Stomach (tissue), 19 donors: ENCODE measurements around the gene ACSS2. TPM values are rescaled to one million over a fixed set of nuclear protein-coding genes. Genes with fewer than 3 reads are reported as not detected.
A peak's percentile ranks its signal among the peaks of the same experiment; 100 is the strongest.

Source experiments
- DNase-seq, 2 donors: peaks; one replicate each; pipeline versions ENCODE4 v3.0.0 to v3.0.0-alpha.2; 2013 to 2019
- H3K27ac ChIP-seq, 5 donors: fragments of 200-600 bp in 4 of 5; sonication (generic) in 4 of 5; one replicate each; pipeline ENCODE4 v1.5.1; 2013 to 2019; ENCODE audit warnings: mild to moderate bottlenecking in 1 of 5, moderate library complexity in 1 of 5
- H3K27me3 ChIP-seq, 3 donors: fragments of 200-600 bp; sonication (generic); one replicate each; pipeline ENCODE4 v1.5.1; 2017 to 2019; ENCODE audit warnings: mixed run types in 1 of 3
- H3K36me3 ChIP-seq, 4 donors: fragments of 200-600 bp; sonication (generic); 1 replicate in 3 of 4; 2 replicates in 1 of 4; pipeline ENCODE4 v1.5.1; 2016 to 2019
- H3K4me1 ChIP-seq, 4 donors: fragments of 200-600 bp; sonication (generic); one replicate each; pipeline ENCODE4 v1.5.1; 2016 to 2019
- H3K4me3 ChIP-seq, 4 donors: fragments of 200-600 bp; sonication (generic) in 3 of 4; one replicate each; pipeline ENCODE4 v1.5.1; 2016 to 2019; ENCODE audit warnings: mild to moderate bottlenecking in 1 of 4
- H3K9me3 ChIP-seq, 4 donors: fragments of 200-600 bp; sonication (generic); one replicate each; pipeline ENCODE4 v1.5.1; 2016 to 2019
- CTCF ChIP-seq, 7 experiments: fragments of 450-650 bp in 4 of 7; fragments of 200-600 bp in 3 of 7; sonication (generic) in 3 of 7; IDR thresholded peaks; one replicate each; pipeline ENCODE4 v1.5.1; 2016 to 2019; ENCODE audit warnings: antibody characterized with exemption in 7 of 7, control low read depth in 2 of 7, mild to moderate bottlenecking in 1 of 7
- EP300 ChIP-seq: sonication (generic); formaldehyde crosslinking; IDR thresholded peaks from one replicate; pipeline ENCODE4 v1.6.1; 2017; ENCODE audit warnings: antibody characterized with exemption
- POLR2A ChIP-seq, 4 donors: fragments of 450-650 bp; IDR thresholded peaks; one replicate each; pipeline ENCODE4 v1.6.1; 2016; ENCODE audit warnings: antibody characterized with exemption in 4 of 4, control low read depth in 2 of 4, mild to moderate bottlenecking in 1 of 4, moderate library complexity in 1 of 4
- POLR2AphosphoS5 ChIP-seq, 3 donors: sonication (generic); formaldehyde crosslinking; IDR thresholded peaks; one replicate each; pipeline ENCODE4 v1.6.1; 2016; ENCODE audit warnings: antibody characterized with exemption in 3 of 3
- WGBS, 5 donors: extraction: QIAGEN DNeasy Blood & Tissue Kit in 3 of 5; methylation state at CpG; one replicate each; pipeline versions ENCODE4 v1.1.5 to v1.1.7; 2013 to 2018; 5-methylcytosine and 5-hydroxymethylcytosine counted together
- intact Hi-C: fragments of 100-400 bp; cut with DNase I; formaldehyde crosslinking; loops from one replicate; pipeline ENCODE4 v1.15.1; 2023; ENCODE audit warnings: low total_unique reads
- long read RNA-seq, 10 donors: transcript quantifications; one replicate each; lab custom pipeline, GENCODE V29; 2026
- polyA plus RNA-seq, 3 donors: library from polyadenylated mRNA; stranded (reverse); fragments of 200-250 nt; gene quantifications; one replicate each; pipeline ENCODE4 v1.2.3, GENCODE V29; 2013
- total RNA-seq, 5 donors: library from RNA; depleted of rRNA; stranded (reverse); fragments of >200 nt; gene quantifications; one replicate each; pipeline versions ENCODE4 v1.1.0 to v1.2.3, GENCODE V29; 2014 to 2016
- donor health status: healthy with polysubstance abuse.
- donor health status: Bipolar disorder and iron deficiency.
- donor health status: healthy.

Gene ACSS2, protein sequence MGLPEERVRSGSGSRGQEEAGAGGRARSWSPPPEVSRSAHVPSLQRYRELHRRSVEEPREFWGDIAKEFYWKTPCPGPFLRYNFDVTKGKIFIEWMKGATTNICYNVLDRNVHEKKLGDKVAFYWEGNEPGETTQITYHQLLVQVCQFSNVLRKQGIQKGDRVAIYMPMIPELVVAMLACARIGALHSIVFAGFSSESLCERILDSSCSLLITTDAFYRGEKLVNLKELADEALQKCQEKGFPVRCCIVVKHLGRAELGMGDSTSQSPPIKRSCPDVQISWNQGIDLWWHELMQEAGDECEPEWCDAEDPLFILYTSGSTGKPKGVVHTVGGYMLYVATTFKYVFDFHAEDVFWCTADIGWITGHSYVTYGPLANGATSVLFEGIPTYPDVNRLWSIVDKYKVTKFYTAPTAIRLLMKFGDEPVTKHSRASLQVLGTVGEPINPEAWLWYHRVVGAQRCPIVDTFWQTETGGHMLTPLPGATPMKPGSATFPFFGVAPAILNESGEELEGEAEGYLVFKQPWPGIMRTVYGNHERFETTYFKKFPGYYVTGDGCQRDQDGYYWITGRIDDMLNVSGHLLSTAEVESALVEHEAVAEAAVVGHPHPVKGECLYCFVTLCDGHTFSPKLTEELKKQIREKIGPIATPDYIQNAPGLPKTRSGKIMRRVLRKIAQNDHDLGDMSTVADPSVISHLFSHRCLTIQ
- total RNA-seq (1,000 to 10,000 TPM in 1 of 5 donors, 100 to 1,000 TPM in 3, 10 to 100 TPM in 1; 98.8 to 1,709 (median 162) TPM), polyA plus RNA-seq (100 to 1,000 TPM in 1 of 3 donors, 10 to 100 TPM in 2; 59.0 to 120 (median 68.5) TPM)
- long read RNA-seq, donor 1, result 0 reads
- long read RNA-seq, donor 2, partial matches to known transcripts, result 8 of 16 reads
- long read RNA-seq, donor 2, other reads (novel, unspliced or antisense), result 5 of 16 reads
- long read RNA-seq, donor 3, partial matches to known transcripts, result 5 of 7 reads
- long read RNA-seq, donor 3, other reads (novel, unspliced or antisense), result 0 of 7 reads
- long read RNA-seq, donor 4, partial matches to known transcripts, result 0 of 1 reads
- long read RNA-seq, donor 4, other reads (novel, unspliced or antisense), result 0 of 1 reads
- long read RNA-seq, donor 5, partial matches to known transcripts, result 0 of 8 reads
- long read RNA-seq, donor 5, other reads (novel, unspliced or antisense), result 0 of 8 reads
- long read RNA-seq, donor 6, transcript ACSS2-202 (18 exons, 3,065 nt), result major isoform, 6 of 15 reads
- long read RNA-seq, donor 6, partial matches to known transcripts, result 0 of 15 reads
- long read RNA-seq, donor 6, other reads (novel, unspliced or antisense), result 5 of 15 reads
- long read RNA-seq, donor 7, transcript ACSS2-202 (18 exons, 3,065 nt), result major isoform, 5 of 6 reads
- long read RNA-seq, donor 7, partial matches to known transcripts, result 0 of 6 reads
- long read RNA-seq, donor 7, other reads (novel, unspliced or antisense), result 0 of 6 reads
- long read RNA-seq, donor 8, partial matches to known transcripts, result 0 of 3 reads
- long read RNA-seq, donor 8, other reads (novel, unspliced or antisense), result 0 of 3 reads
- long read RNA-seq, donor 9, partial matches to known transcripts, result 0 of 1 reads
- long read RNA-seq, donor 9, other reads (novel, unspliced or antisense), result 0 of 1 reads
- long read RNA-seq, donor 10, partial matches to known transcripts, result 0 of 2 reads
- long read RNA-seq, donor 10, other reads (novel, unspliced or antisense), result 0 of 2 reads

DNA sequence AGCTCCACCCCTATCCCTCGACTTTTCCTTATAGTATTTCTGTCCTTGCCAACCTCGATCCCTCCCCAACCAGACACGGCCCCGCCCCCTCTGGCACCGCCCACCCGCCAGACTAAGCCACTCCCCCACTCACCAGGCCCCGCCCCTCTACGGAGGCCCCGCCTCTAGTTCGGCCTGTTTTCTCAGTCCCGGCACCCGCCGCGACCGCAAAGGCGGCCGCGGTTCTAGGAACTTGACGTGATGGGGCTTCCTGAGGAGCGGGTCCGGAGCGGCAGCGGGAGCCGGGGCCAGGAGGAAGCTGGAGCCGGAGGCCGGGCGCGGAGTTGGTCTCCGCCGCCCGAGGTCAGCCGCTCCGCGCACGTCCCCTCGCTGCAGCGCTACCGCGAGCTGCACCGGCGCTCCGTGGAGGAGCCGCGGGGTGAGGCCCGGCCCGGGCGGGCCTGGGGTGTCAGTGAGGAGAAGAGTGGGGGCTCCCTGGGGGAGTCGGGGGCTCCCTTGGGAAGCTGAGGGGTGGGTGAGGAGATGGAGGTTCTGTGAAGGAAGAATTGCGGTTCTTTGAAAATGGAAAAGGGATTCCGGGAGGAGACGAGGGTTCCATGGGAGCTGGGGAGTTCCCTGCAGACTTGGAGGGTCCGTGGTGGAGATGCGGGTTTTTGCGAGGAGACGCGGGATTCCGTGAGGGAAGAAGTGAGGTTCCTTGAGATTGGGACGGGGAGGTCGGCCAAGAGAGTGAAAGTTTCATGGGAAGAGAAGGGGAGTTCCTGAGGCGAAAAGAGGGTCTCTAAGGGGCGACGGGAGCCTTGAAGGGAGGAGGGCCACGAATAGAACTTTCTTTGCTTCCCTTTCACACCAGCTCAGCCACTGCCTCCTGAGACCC, at the start of gene ACSS2:
TSS of gene ACSS2 (plus strand) at position 207 of the 877 bp plus-strand sequence. CDS start at position 241, 34 bp downstream.
- Histone ChIP-seq H3K27me3 (no peaks in the 10 kb centered on the region), H3K4me3 (peak within 1 kb of the TSS; percentile 65 to 92 (median 82)), H3K4me1 (peaks cover 33 to 85% (median 73%) of the 10 kb centered on the region in 4 donors), H3K27ac (peak within 1 kb of the TSS; percentile 92 to 95 (median 92)), H3K36me3 (no peaks in the 10 kb centered on the region), H3K9me3 (no peaks in the 10 kb centered on the region)
- TF ChIP-seq CTCF (IDR thresholded peaks at IDR 0.05), result no peak
- TF ChIP-seq POLR2AphosphoS5 (IDR thresholded peaks at IDR 0.05), result peak; percentile 20 to 76 (median 43)
- TF ChIP-seq POLR2A (IDR thresholded peaks at IDR 0.05), result peak in 1 of 4 donors; percentile 45
- no peak for TF ChIP-seq EP300
- intact Hi-C loops, result no loop called here
- 0 to 2% (median 1%) methylated on average over 49 to 63 of the region's 63 CpGs for WGBS, 5 donors
- no peak for DNase-seq

GRCh38 chr20:34829191-34829590, 47.2 kb upstream of the ACSS2 start:
- DNase-seq, result no peak
- intact Hi-C loops, result no loop called here
- no peak for TF ChIP-seq POLR2A (IDR thresholded peaks at IDR 0.05)
- TF ChIP-seq EP300, result no peak
- no peak for TF ChIP-seq CTCF (IDR thresholded peaks at IDR 0.05)
- TF ChIP-seq POLR2AphosphoS5 (IDR thresholded peaks at IDR 0.05), result no peak
- Histone ChIP-seq H3K27ac (no peak overlapping the region), H3K4me3 (no peak overlapping the region), H3K27me3 (peaks cover 0 to 8% (median 0%) of the 10 kb centered on the region in 3 donors), H3K4me1 (peaks cover 5 to 12% (median 9%) of the 10 kb centered on the region in 4 donors), H3K9me3 (no peaks in the 10 kb centered on the region), H3K36me3 (no peaks in the 10 kb centered on the region)
- WGBS, 5 donors, result 73 to 91% (median 73%) methylated on average over 3 of the region's 3 CpGs

DNA sequence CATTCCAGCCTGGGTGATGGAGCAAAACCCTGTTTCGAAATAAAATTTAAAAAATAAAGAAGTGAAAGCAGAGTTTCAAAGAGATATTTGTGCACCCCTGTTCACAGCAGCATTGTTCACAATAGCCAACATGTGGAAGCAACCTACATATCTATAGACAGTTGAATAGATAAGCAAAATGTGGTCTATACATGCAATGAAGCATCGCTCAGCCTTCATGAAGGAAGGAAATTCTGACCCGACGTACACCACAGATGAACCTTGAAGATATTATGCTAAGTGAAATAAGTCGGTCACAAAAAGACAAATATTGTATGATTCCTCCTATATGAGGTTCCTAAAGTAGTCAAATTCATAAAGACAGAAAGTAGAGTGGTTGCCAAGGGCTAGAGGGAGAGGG, 44.5 kb upstream of the ACSS2 start:
- Histone ChIP-seq H3K36me3 (no peaks in the 10 kb centered on the region), H3K27me3 (peaks cover 0 to 8% (median 0%) of the 10 kb centered on the region in 3 donors), H3K4me1 (peaks cover 0 to 5% (median 1%) of the 10 kb centered on the region in 4 donors), H3K9me3 (no peaks in the 10 kb centered on the region), H3K27ac (no peak overlapping the region), H3K4me3 (no peak overlapping the region)
- 69 to 81% (median 74%) methylated on average over 5 of the region's 5 CpGs for WGBS, 5 donors
- no peak for TF ChIP-seq POLR2A (IDR thresholded peaks at IDR 0.05)
- no peak for TF ChIP-seq EP300
- TF ChIP-seq CTCF (IDR thresholded peaks at IDR 0.05), result no peak
- no peak for TF ChIP-seq POLR2AphosphoS5 (IDR thresholded peaks at IDR 0.05)
- no peak for DNase-seq
- intact Hi-C loops, result no loop called here
